GM19372 (cell line): ENCODE results near the gene AK1.

Experiments used
- ATAC-seq: cut with Tn5 transposase; IDR thresholded peaks from one replicate; pipeline ENCODE4 v1.9.1; 2021; ENCODE audit warnings: mild to moderate bottlenecking, low read depth, moderate library complexity; ENCODE audit not compliant: unreplicated experiment

Gene AK1

DNA sequence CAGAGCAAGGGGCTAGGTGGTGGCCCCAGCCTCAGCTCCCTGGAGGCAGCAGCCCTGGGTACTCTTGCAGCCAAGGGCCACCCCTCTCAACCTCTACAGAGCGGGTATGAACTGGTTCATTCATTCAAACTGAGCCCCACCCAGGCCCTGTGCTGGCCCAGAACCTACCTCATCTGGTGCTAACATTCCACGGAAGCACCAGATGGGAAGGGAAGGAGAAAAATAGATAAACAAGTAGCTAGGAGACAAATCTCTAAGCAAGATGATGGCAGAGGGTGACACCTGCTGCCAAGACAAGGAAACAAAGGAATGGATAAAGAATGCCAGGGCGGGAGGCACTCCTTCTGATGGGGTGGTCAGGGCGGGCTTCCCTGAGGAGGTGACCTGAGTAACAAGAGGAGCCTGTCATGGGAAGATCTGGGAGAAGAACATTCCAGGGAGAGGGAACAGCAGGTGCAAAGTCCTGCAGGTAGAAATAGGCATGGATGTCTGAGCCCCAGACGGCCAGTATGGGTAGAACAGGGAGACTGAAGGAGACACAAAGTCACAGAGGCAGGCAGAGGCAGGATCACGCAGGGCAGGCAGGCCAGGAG is 33.2 kb upstream of the AK1 start:
- no peak for ATAC-seq

DNA sequence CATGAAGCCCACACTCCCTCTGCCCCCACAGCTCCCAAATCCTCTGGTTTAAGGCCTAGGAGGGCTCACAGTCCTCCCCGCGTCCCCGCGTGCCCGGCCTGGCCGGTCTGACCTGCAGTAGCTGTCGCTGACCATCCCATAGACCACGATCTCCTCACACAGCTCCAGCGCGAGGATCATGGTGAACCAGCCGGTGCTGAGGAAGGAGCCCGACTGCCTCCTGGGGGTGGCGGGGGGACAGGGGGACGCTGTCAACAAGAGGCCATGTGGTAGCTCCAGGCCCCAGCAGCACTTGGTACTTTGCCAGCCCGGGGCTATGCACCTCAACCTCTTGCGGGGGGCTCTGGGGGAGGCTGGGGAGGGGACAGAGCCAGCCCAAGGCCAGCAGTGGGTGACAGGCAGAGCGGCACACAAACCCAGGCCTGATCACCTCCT is 32.4 kb upstream of the AK1 start:
- ATAC-seq = no peak

DNA sequence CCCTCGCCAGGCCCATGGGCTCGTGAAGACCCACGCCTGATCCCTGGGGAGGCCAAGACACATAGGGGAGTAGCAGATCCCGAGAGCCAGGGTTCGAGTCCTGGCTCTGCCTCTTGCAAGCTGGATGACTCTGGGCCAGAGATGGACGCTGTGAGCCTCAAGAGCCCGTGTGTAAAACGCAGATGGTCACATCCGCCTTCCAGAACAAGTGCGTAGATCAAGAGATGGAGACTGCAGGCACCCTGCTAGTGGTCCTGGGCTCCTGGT is 31.1 kb upstream of the AK1 start:
- ATAC-seq = no peak

DNA sequence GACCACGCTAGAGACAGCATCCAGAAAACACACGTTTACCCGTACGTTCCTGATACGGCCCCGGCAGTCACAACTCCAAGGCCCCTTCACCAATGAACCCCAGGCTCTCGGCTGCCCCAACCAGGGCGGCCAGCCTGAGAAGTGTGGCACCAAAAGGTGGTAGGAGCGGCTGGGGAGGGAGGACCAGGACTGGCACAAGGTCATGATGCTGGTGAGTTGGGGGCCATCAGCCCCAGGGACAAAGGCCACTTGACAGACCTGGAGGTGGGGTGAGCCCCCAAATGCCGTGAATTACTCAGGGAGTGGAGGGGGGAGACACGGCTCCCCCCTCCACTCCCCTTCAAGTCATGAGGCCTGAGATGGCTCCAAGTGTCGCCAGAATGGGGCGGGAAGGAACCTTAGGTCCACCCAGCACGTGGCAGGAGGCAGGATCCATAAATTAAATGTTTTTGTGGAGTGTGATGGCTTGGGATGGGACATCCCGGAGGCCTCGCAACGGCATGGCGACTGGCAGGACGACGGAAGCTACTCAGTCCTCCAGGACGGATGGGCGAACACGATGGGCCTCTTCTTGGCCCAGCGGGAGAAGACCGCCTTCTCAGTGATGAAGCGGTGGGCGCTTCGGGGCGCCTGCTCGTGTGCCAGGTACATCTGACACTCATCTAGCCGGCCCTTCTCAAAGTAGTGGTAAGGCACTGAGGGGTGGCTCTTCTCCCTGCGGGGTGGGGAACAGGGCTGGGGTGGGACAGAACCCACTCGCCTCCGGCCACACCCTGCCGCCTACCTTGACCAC is 30.6 kb upstream of the AK1 start:
- ATAC-seq = no peak

GRCh38 chr9:127905788-127906191 is 28.3 kb upstream of the AK1 start:
- ATAC-seq = no peak

GRCh38 chr9:127905004-127905728 is 27.7 kb upstream of the AK1 start:
- ATAC-seq = no peak

- no peak for ATAC-seq
Observed at GRCh38 chr9:127904561-127905003, 27.1 kb upstream of the AK1 start.

DNA sequence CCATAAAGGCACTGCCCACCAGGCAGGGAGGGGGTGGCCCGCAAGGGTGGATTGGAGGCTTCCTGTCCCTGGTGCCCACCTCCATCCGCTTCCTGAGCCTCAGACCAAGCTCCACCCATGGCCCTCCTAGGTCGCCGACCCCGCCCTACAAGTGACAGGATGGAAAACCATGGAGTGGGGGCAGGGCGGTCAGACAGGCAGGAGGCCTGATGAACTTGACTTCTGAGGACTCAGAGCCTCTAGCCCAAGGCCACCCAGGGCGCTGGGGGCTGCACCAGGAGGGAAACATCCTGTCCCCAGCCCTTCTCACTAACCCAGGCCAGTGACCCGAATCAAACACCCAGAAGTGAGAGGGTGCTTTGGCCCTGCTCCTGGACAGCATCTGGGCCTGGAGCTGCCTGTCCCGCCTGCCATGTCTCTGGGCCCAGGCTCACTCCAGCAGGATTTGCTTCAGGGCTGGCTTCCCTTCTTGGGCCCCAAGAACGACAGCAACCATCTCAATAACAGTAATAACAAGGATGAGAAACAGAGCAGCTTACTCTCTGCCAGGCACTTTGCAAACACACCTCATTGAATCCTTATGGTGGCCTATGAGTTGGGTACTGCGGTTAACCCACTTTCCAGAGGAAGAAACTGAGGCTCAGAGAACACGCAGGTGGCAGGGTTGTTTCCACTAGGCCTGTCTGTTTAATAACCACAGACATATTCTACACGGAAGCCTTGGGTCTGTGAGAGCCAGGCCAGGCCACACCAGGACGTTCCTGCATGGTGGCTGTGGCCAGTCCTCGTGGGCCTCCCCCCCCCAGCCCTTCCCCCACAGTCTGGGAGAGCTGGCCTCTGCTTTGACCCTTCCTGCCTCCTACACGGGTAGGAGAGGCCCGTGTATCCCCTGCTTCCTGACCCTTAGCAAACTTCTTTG is 26.3 kb upstream of the AK1 start:
- no peak for ATAC-seq

DNA sequence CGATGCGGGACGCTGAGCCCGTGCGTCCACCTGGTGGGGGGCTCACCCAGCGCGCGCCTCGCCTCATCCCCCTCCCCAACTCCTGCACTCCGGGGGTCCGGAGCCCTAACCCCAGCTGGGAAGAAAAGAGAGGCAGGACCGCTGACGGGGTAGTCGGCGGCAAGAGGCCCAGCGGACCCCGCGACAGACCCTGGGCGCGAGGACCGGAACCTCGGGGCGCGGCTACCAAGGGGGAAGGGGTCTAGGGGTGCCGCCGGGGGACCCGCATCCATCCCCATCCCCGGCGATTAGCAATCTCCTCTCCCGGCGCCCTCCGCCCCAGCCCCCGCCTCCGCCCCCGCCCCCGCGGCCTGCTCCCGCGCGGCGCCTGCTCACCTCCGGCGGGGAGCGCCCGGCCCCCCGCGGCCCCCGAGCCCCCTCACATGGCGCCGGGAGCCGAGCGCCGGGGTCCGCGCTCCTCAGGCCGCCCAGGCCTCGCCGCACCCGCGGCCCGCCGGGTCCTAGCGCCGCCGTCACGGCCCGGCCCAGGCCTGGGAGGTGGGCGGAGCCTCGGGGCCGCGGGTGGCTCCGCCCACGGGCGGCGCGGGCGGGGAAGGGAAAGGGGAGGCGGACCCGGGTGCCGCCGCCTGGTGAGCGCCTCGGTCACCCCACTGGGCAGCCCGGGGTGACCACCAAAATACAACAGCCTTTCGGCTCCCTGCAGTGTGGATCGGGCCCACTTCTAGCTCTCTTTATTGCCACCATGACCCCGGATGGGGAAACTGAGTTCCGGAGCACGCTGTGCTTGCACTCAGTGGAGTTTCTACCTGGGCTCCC is 21.9 kb upstream of the AK1 start, which contains the start of gene ST6GALNAC6:
Gene ST6GALNAC6, minus strand, starts transcription at position 476 of the 816 bp plus-strand sequence. CDS start 1,622 bp downstream, outside the sequence.
- peak; percentile 73 for ATAC-seq

DNA sequence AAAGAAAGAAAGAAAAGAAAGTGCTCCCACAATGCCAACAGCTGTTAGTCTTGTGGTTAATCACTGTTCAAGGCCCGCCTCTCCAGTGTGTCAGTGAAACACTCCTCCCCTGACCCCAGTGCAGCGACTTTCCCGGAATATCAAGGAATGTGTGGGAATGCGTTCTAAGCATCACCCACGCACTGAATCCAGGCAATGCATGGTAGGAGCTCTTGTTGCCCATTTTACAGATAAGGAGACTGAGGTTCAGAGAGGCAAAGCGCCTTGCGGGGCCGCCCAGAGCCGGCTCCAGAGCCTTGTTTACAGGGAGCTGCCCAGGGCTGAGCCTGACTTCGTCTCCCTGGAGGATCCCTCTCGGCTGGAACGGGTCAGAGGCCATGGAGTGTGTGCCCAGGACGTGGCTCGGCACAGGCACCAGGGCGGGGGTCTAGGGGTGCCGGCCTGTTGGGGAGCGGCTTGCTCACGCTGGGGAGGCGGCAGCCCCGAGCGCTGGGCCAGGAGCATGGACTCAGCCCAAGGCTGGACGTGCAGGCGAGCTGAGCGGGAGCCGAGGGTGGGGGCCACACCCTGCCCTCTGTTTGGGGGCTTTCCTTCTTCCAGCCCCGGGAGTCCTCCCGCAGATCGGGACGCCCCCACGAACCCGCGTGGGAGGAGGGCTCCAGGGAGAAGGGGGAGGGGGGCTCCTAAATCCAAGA is 21.1 kb upstream of the AK1 start:
- ATAC-seq = no peak

- no peak for ATAC-seq
Observed at GRCh38 chr9:127897193-127897692, 19.8 kb upstream of the AK1 start.

DNA sequence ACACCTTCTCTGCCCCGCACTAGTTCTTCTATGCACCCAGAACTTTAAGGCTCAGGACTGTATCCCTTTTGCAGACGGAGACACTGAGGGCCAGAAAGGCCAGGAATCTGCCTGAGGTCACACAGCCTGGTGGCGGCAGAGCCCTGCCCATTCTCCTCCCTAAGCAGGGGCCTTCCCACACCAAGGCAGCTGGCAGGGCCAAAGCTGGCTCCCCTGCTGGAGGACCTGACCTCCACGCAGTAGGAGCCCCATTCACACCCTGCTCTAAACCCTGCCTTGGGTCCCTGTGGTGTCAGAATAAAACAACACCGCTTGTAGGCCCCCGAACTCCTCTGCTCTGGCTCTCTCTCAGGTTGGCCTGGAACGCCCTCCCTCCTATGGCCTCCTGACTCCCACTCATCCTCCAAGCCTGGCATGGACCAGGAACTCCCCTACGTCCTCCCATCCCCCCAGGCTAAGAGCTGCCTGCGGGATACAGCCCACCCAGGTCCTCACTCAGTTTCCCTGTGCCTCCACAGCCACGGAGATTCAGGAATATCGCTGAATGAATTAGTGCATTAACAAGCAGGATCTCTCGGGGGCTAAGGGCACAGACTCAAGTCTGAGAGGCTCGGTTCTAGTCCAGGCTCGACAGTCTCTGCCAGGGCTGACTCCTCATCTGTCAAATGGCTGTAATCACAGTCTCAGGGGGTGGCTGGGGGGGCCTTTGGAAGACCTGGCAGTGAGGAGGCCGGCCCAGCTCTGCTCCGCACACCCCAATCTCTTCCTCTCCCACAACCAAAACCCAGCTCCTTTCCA is 19.1 kb upstream of the AK1 start:
- no peak for ATAC-seq

GRCh38 chr9:127895811-127896210 is 18.3 kb upstream of the AK1 start:
- no peak for ATAC-seq

DNA sequence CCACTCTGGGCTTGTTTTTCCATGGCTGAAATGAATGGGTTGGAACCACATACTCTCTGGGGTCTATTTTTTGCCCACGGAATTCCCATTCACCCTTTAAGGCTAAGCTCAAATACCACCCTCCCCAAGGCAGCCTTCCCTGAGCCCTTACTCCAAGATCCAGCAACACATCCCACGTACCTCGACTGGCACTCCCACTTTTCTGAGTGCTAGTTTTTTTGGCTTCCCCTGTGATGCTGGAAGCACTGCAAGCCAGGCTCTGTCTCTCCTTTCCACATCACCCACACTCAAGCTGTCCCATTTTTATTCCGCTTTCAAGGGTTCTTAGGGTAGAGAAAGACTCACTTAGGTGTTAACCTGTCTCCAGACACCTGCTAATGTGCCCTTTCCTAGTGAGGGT is 15.9 kb upstream of the AK1 start:
- no peak for ATAC-seq

DNA sequence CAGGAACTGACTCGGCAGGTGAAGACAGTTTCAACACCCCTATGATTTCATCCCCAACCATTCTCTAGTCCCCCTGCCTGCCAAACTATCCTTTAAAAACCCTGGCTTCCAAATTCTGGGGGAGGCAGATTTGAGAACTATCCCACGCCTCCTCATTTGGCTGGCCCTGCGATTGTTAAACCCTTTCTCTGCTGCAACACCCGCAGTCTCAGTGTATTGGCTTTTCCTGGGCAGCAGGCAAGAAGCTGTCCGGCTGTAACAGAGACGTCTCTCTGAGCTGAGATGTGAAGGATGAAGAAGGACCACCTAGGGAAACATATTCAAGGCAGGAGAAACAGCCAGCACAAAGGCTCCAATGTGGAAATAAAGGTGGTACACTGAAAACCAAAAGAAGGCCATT is 15.4 kb upstream of the AK1 start:
- ATAC-seq = no peak

DNA sequence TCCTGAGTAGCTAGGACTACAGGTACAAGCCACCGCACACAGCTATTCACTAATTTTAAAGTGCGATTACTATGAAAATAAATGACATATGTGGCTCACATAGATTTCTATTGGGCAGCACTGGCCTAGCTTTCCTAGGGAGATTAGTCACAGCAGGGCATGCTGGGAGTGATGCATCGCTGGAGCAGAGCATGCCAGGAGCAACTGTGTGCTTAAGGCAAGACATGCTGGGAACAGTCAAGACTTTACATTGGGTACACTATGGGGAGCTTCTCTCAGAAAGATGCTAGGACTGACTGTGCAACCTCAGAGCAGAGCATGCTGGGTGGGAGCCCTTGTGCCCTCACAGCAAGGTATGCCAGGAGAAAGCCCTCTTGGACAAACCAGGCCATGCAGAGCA is 12.6 kb upstream of the AK1 start:
- ATAC-seq = no peak

GRCh38 chr9:127887792-127888191 is 10.3 kb upstream of the AK1 start:
- no peak for ATAC-seq

DNA sequence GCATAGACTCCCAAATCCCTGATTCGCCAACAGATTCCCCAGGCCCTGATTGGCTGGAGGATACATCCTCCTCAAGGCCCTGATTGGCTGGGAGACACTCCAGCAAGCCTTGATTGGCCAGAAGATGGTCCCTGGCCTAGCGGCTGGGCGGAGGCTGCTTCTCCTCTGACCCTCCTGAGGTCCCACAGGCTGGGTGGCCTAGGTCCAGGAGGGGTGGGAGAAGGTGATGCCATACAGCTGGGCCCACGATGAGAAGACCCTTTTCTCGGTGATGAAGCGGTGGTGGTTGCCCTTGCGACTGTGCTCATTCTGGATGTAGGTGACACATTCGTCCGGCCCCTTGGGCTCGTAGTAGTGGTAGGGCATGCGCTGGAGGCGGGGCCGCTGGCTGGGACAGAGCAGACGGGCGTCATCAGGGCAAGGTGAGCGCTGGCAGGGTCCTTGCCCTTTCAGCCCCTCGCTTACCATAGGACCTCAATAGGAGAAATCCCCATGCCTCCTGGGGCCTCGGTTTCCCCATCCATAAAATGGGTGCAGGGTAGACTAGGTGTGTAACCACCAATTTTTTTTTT is 9.0 kb upstream of the AK1 start:
- no peak for ATAC-seq
